Measurements from ENCODE around the gene NKIRAS2. TPM values are rescaled to one million over a fixed set of nuclear protein-coding genes. Genes with fewer than 3 reads are reported as not detected.
A peak's percentile ranks its signal among the peaks of the same experiment; 100 is the strongest.

The NKIRAS2 gene
- total and polyA plus RNA-seq, 2 of the 4 experiments (the other 2 are of a cell fraction) = 25.6 to 51.8 TPM

DNA sequence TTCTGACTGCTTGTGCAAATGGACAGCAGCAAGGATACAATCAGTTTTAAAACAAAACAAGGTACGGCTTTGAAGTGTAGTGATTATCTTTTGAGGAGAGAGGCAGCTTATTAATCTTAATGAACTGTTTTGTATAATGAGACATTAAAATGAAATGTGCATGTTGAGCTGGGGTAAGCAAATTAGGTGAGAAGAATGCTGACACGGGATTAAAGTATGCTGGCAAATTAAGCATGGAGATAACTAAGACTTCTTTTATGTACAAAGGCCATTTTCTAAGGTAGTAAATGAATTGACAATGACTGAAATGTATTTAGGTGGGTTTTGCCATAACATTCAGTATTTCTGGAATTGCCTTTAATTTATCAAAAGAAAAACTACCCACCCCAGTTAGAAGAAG lies 21.4 kb upstream of the NKIRAS2 start:
- no peak overlapping the region for H3K56ac ChIP-seq (ENCODE audit: extremely low read depth, insufficient read depth, low read length)
- H2BK20ac ChIP-seq (ENCODE audit: low read depth, low read length) = no peak overlapping the region
- H3K9ac ChIP-seq (ENCODE audit: low read depth, low read length) = no peak overlapping the region
- H4K20me1 ChIP-seq (ENCODE audit: insufficient read depth, low read length) = peaks cover 27% of the 10 kb centered on the region
- no peak overlapping the region for H2AK5ac ChIP-seq (ENCODE audit: low read depth, low read length)
- intact Hi-C loops (cut with micrococcal nuclease) = no loop called here
- peak; percentile 86 for TF ChIP-seq MAFK (IDR thresholded peaks at IDR 0.05; ENCODE audit: low read depth, low read length)
- TF ChIP-seq, protein P1, sequence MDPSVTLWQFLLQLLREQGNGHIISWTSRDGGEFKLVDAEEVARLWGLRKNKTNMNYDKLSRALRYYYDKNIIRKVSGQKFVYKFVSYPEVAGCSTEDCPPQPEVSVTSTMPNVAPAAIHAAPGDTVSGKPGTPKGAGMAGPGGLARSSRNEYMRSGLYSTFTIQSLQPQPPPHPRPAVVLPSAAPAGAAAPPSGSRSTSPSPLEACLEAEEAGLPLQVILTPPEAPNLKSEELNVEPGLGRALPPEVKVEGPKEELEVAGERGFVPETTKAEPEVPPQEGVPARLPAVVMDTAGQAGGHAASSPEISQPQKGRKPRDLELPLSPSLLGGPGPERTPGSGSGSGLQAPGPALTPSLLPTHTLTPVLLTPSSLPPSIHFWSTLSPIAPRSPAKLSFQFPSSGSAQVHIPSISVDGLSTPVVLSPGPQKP (IDR thresholded peaks at IDR 0.05; ENCODE audit: borderline replicate concordance, low read depth, low read length) = no peak
- no peak overlapping the region for H4K8ac ChIP-seq (ENCODE audit: low read depth in 2 of 2, low read length in 2 of 2)
- DNase-seq = no peak
- ChIA-PET POLR2A (ENCODE audit: unreplicated experiment) (no interaction called here), CTCF (no interaction called here)
- no peak overlapping the region for H3K4me3 ChIP-seq (ENCODE audit: insufficient read depth, low read depth, low read length)
- in situ Hi-C loops (cut with MboI; ENCODE audit: low sequenced_read_pairs) = no loop called here
- no peak overlapping the region for H4K91ac ChIP-seq (ENCODE audit: insufficient read depth, low read depth, low read length)
- no peak overlapping the region for H3K14ac ChIP-seq (replicated peaks; ENCODE audit: low read depth, low read length)
- H2AFZ ChIP-seq (replicated peaks; ENCODE audit: low read length, poor library complexity) = no peak overlapping the region
- dilution Hi-C loops (cut with HindIII; ENCODE audit: low sequenced_read_pairs, unreplicated experiment) = no loop called here
- no peak overlapping the region for H2BK15ac ChIP-seq (ENCODE audit: low read depth, low read length)
- peaks cover 37 to 74% of the 10 kb centered on the region in 2 experiments for H3K79me1 ChIP-seq (ENCODE audit: low read depth in 1 of 2, low read length in 2 of 2)
- no peaks in the 10 kb centered on the region for H3K9me3 ChIP-seq (ENCODE audit: control insufficient read depth, insufficient read depth, low read length)
- H4K5ac ChIP-seq (ENCODE audit: low read depth, low read length) = no peak overlapping the region
- no TSS peak for BruUV-seq (replicated peaks)
- no peak overlapping the region for H2BK5ac ChIP-seq (ENCODE audit: low read depth, low read length, poor library complexity, severe bottlenecking)
- peaks cover 9% of the 10 kb centered on the region for H3K4me1 ChIP-seq (ENCODE audit: control insufficient read depth, insufficient read depth, low read length)
- H3K36me3 ChIP-seq (ENCODE audit: control insufficient read depth, insufficient read depth, low read length) = peaks cover 49% of the 10 kb centered on the region
- H2AK9ac ChIP-seq (replicated peaks; ENCODE audit: low read depth, low read length, poor library complexity) = no peak overlapping the region
- no peaks in the 10 kb centered on the region for H3K27me3 ChIP-seq (ENCODE audit: control insufficient read depth, insufficient read depth, low read length)
- H3K27ac ChIP-seq (ENCODE audit: insufficient read depth, low read length) = no peak overlapping the region
- H2BK120ac ChIP-seq (ENCODE audit: low read depth, low read length) = no peak overlapping the region
- H3K23ac ChIP-seq (ENCODE audit: low read depth, low read length) = no peak overlapping the region
- H3K4ac ChIP-seq (ENCODE audit: low read depth, low read length) = no peak overlapping the region
- no peak overlapping the region for H3K18ac ChIP-seq (ENCODE audit: low read depth, low read length)
- 50% methylated on average over 1 of the region's 2 CpGs; no CpG with 5 or more reads in 1 of the 2 experiments for WGBS, 2 experiments (ENCODE audit: extremely low coverage in 2 of 2, insufficient read length in 1 of 2)
- no peak for ATAC-seq (ENCODE audit: low read depth)
- H3K9me1 ChIP-seq (ENCODE audit: insufficient read depth, low read length) = peaks cover 16% of the 10 kb centered on the region
- no peak overlapping the region for H3K4me2 ChIP-seq (ENCODE audit: low read depth, low read length)
